OCI-LY7 (cell line): Measurements from ENCODE around the gene DCAF16. TPM values are rescaled to one million over a fixed set of nuclear protein-coding genes. Genes with fewer than 3 reads are reported as not detected.

Experiments used
- BruUV-seq: library from RNA; stranded (reverse); fragments of 400-500 nt; replicated peaks from 2 replicates; lab custom pipeline; 2021; lab: Mats Ljungman, UMichigan
- CTCF ChIA-PET: fragments of 300-600 bp; sonication (Branson Sonifier 250); formaldehyde crosslinking; loops from one replicate; lab custom pipeline; 2022; ENCODE audit warnings: antibody characterized with exemption; ENCODE audit not compliant: unreplicated experiment; lab: Charles Lee
- POLR2A ChIA-PET: fragments of 300-600 bp; sonication (Branson Sonifier 250); formaldehyde crosslinking; loops from one replicate; lab custom pipeline; 2022; ENCODE audit warnings: antibody characterized with exemption; lab: Charles Lee
- DNase-seq: peaks from one replicate; pipeline ENCODE4 v3.0.0-alpha.2; 2015; ENCODE audit warnings: low spot score
- H2AFZ ChIP-seq: fragments of 200-600 bp; sonication (generic), shearing (Covaris generic); 2 replicates; pipeline ENCODE4 v1.6.1; 2014; ENCODE audit warnings: mild to moderate bottlenecking, antibody characterized with exemption, low read length, moderate library complexity
- H3K27ac ChIP-seq: fragments of 200-600 bp; sonication (generic); 2 replicates; pipeline ENCODE4 v1.5.1; 2014; ENCODE audit warnings: mixed run types, low read depth, mild to moderate bottlenecking, moderate library complexity, low read length, inconsistent platforms; ENCODE audit not compliant: poor library complexity, severe bottlenecking
- H3K36me3 ChIP-seq: fragments of 200-600 bp; sonication (generic); 2 replicates; pipeline ENCODE4 v1.6.1; 2014; ENCODE audit warnings: mild to moderate bottlenecking, antibody characterized with exemption, low read length, moderate library complexity, mixed read lengths; ENCODE audit not compliant: insufficient read depth
- H3K4me1 ChIP-seq: fragments of 200-600 bp; sonication (generic); 2 replicates; pipeline ENCODE4 v1.5.1; 2014; ENCODE audit warnings: mild to moderate bottlenecking, low read length; ENCODE audit not compliant: insufficient read depth, poor library complexity, severe bottlenecking
- H3K4me2 ChIP-seq: fragments of 200-600 bp; sonication (generic); 2 replicates; pipeline ENCODE4 v1.6.1; 2014; ENCODE audit warnings: mild to moderate bottlenecking, low read length
- H3K4me3 ChIP-seq: fragments of 200-600 bp; sonication (generic); 2 replicates; pipeline ENCODE4 v1.5.1; 2014; ENCODE audit warnings: mild to moderate bottlenecking, low read depth, low read length; ENCODE audit not compliant: poor library complexity, severe bottlenecking
- H3K79me2 ChIP-seq: fragments of 200-600 bp; sonication (generic); 2 replicates; pipeline ENCODE4 v1.6.1; 2016; ENCODE audit warnings: low read depth, mild to moderate bottlenecking, low read length, moderate library complexity, mixed read lengths; ENCODE audit not compliant: insufficient read depth
- H3K9me2 ChIP-seq: fragments of 200-600 bp; sonication (generic); 2 replicates; pipeline ENCODE4 v1.6.1; 2016; ENCODE audit warnings: mild to moderate bottlenecking, low read length, mixed read lengths; ENCODE audit not compliant: insufficient read depth
- H3K9me3 ChIP-seq: fragments of 200-600 bp; sonication (generic); 2 replicates; pipeline ENCODE4 v1.6.1; 2014; ENCODE audit warnings: mild to moderate bottlenecking, mixed run types, low read length, mixed read lengths
- H4K20me1 ChIP-seq: fragments of 200-600 bp; sonication (generic); 2 replicates; pipeline ENCODE4 v1.6.1; 2014; ENCODE audit warnings: mild to moderate bottlenecking, antibody characterized with exemption, low read length, moderate library complexity, mixed read lengths; ENCODE audit not compliant: insufficient read depth
- EZH2phosphoT487 ChIP-seq: fragments of 200-600 bp; sonication (generic); IDR thresholded peaks from 2 replicates; pipeline ENCODE4 v1.6.1; 2018; ENCODE audit warnings: low read depth, borderline replicate concordance, mild to moderate bottlenecking, mixed run types, antibody characterized with exemption, low read length, moderate library complexity, mixed read lengths
- intact Hi-C: fragments of 100-400 bp; cut with micrococcal nuclease; formaldehyde crosslinking; loops from one replicate; pipeline ENCODE4 v1.10.0; 2022; ENCODE audit not compliant: unreplicated experiment
- total RNA-seq, 2 experiments: library from RNA; depleted of rRNA in 1 of 2; stranded (reverse); fragments of >200 nt in 1 of 2; shearing (Covaris generic) in 1 of 2; gene quantifications; 2 replicates each; pipeline ENCODE4 v1.2.3, GENCODE V29; 2014 to 2022
- TF ChIP-seq, protein P1 (sequence below): fragments of 200-600 bp; sonication (generic); conservative IDR thresholded peaks from 2 replicates; pipeline ENCODE4 v1.5.1; 2014; ENCODE audit warnings: mild to moderate bottlenecking, antibody characterized with exemption, low read length, moderate library complexity, mixed read lengths

DCAF16 gene
- total RNA-seq, 2 experiments from 2014 or later, result 88.7 to 115 TPM

DNA sequence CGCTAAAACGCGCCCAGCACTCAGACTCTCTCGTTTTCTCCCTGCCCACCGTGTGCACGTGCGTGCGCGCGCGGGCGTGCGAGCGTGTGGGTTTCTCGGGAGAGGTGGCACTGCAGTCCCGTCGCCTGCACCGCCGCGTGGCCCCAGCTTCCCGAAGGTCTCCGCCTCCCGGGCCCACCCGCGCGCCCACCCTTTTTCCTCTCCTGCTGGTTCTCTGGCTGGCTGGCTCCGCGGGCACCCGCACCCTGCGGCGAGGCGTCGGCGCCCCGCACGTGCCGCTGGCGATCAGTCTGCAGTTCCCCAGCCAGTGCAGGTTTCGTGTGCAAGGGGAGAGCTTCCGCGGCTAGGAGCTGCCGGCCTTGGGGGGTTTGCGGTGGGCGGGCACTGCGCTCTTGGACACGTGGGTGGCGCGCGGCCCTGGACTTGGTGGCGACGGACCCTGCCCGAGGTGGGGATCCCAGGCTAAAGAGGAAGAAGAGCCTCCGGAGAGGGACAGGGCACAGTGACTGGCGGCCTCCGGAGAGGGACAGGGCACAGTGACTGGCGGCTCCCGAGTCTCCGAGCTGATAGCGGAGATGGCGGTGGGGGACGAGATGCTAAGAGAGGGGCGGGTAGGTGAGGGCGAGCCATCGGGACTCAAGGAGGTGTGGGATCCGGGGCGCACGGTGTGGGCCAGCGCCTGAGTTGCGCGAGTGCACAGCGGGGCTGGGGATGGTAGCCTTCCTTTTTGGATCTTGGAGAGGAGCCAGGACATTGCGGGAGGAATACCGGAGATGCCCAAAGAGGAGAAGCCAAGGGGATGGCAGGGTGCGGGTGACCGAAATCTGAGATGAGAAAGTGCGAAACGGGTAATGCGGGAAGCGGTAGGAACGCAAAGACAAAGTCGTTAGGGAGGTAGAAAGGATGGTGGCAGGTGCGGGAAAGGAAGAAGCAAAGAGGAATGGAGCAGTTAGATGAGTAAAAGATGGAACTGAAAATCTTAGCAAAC is 29.0 kb downstream of the DCAF16 start, which contains the start of gene FAM184B:
Gene FAM184B, minus strand, starts transcription at position 322 of the 988 bp plus-strand sequence. CDS start 322 bp downstream, outside the sequence.
- CTCF ChIA-PET, result no interaction called here
- no peak within 1 kb of the TSS for H3K4me3 ChIP-seq
- no peaks in the 10 kb centered on the region for H3K9me3 ChIP-seq
- no peak for TF ChIP-seq EZH2phosphoT487
- TF ChIP-seq, protein P1, sequence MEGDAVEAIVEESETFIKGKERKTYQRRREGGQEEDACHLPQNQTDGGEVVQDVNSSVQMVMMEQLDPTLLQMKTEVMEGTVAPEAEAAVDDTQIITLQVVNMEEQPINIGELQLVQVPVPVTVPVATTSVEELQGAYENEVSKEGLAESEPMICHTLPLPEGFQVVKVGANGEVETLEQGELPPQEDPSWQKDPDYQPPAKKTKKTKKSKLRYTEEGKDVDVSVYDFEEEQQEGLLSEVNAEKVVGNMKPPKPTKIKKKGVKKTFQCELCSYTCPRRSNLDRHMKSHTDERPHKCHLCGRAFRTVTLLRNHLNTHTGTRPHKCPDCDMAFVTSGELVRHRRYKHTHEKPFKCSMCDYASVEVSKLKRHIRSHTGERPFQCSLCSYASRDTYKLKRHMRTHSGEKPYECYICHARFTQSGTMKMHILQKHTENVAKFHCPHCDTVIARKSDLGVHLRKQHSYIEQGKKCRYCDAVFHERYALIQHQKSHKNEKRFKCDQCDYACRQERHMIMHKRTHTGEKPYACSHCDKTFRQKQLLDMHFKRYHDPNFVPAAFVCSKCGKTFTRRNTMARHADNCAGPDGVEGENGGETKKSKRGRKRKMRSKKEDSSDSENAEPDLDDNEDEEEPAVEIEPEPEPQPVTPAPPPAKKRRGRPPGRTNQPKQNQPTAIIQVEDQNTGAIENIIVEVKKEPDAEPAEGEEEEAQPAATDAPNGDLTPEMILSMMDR, result no peak
- H3K4me1 ChIP-seq, result peaks cover 4% of the 10 kb centered on the region
- no peak within 1 kb of the TSS for H3K27ac ChIP-seq
- H3K79me2 ChIP-seq, result no peaks in the 10 kb centered on the region
- no peaks in the 10 kb centered on the region for H3K36me3 ChIP-seq
- POLR2A ChIA-PET, result no interaction called here
- H2AFZ ChIP-seq, result no peak within 1 kb of the TSS
- no peaks in the 10 kb centered on the region for H4K20me1 ChIP-seq
- intact Hi-C loops, result no loop called here
- no peak within 1 kb of the TSS for H3K4me2 ChIP-seq
- BruUV-seq, result no TSS peak
- DNase-seq, result no peak
- no peaks in the 10 kb centered on the region for H3K9me2 ChIP-seq

- DNase-seq, result no peak
- Histone ChIP-seq H3K9me2 (no peaks in the 10 kb centered on the region), H3K4me1 (no peaks in the 10 kb centered on the region), H3K4me3 (no peak overlapping the region), H3K4me2 (no peak overlapping the region), H2AFZ (no peak overlapping the region), H4K20me1 (no peaks in the 10 kb centered on the region), H3K27ac (no peak overlapping the region), H3K9me3 (no peaks in the 10 kb centered on the region), H3K79me2 (no peaks in the 10 kb centered on the region), H3K36me3 (no peaks in the 10 kb centered on the region)
- CTCF ChIA-PET, result no interaction called here
- intact Hi-C loops, result no loop called here
- no peak for TF ChIP-seq EZH2phosphoT487
- TF ChIP-seq, protein P1, result no peak
- POLR2A ChIA-PET, result no interaction called here
- no TSS peak for BruUV-seq
Measured at GRCh38 chr4:17780501-17781299, 29.9 kb downstream of the DCAF16 start.
